Endometrium (tissue), 2 donors: ENCODE measurements around the gene NEMF.
"Not testable (repeated sequence)": the region's sequence is repeated elsewhere in the genome, so short reads cannot be mapped to it uniquely, and the experiment has no call there.

Experiments used
- FAIRE-seq: peaks from 2 replicates; lab custom pipeline; 2012; peaks lifted over from hg19 to GRCh38; lab: Jason Lieb, UNC
- donor health status: control.
- donor health status: control.

The NEMF gene

GRCh38 chr14:49852301-49853157, at the start of gene NEMF:
TSS of gene NEMF (minus strand) at chr14:49852788. CDS start at chr14:49852753, 35 bp downstream.
- FAIRE-seq = no peak

GRCh38 chr14:49900973-49901372, 48.4 kb upstream of the NEMF start:
- no peak for FAIRE-seq

GRCh38 chr14:49898485-49898884, 45.9 kb upstream of the NEMF start:
- FAIRE-seq = no peak

- FAIRE-seq = no peak
Measured at GRCh38 chr14:49897965-49898364, 45.4 kb upstream of the NEMF start.

GRCh38 chr14:49897414-49897813, 44.8 kb upstream of the NEMF start:
- no peak for FAIRE-seq

GRCh38 chr14:49896966-49897365, 44.4 kb upstream of the NEMF start:
- no peak for FAIRE-seq

- not testable (repeated sequence) for FAIRE-seq
Measured at GRCh38 chr14:49896272-49896671, 43.7 kb upstream of the NEMF start.

GRCh38 chr14:49895480-49895879, 42.9 kb upstream of the NEMF start:
- no peak for FAIRE-seq

- not testable (repeated sequence) for FAIRE-seq
Measured at GRCh38 chr14:49894214-49895107, 41.9 kb upstream of the NEMF start.

GRCh38 chr14:49893309-49894213, 41.0 kb upstream of the NEMF start:
- FAIRE-seq = no peak

GRCh38 chr14:49892636-49893308, 40.2 kb upstream of the NEMF start, which contains the start of gene ARF6:
TSS of gene ARF6 (plus strand) at chr14:49893082. CDS start at chr14:49893737, 655 bp downstream.
- FAIRE-seq = no peak

GRCh38 chr14:49892301-49892635, 39.7 kb upstream of the NEMF start:
- FAIRE-seq = no peak

- no peak for FAIRE-seq
Measured at GRCh38 chr14:49888293-49888692, 35.7 kb upstream of the NEMF start.

- FAIRE-seq = no peak
Measured at GRCh38 chr14:49886523-49886922, 33.9 kb upstream of the NEMF start.

- FAIRE-seq = no peak
Measured at GRCh38 chr14:49882826-49883694, 30.5 kb upstream of the NEMF start.

- no peak for FAIRE-seq
Measured at GRCh38 chr14:49881350-49882001, 28.9 kb upstream of the NEMF start.

GRCh38 chr14:49880267-49881064, 27.9 kb upstream of the NEMF start:
- FAIRE-seq = no peak

GRCh38 chr14:49879646-49880204, 27.1 kb upstream of the NEMF start:
- FAIRE-seq = no peak
